Measurements from ENCODE around the gene TBL2.

The TBL2 gene

GRCh38 chr7:73567846-73568685 lies 10.3 kb downstream of the TBL2 start:
- TF ChIP-seq CTCF (IDR thresholded peaks at IDR 0.05), result no peak

GRCh38 chr7:73567140-73567539 lies 11.2 kb downstream of the TBL2 start:
- TF ChIP-seq CTCF (IDR thresholded peaks at IDR 0.05), result no peak

GRCh38 chr7:73565675-73566340 lies 12.6 kb downstream of the TBL2 start:
- TF ChIP-seq CTCF (IDR thresholded peaks at IDR 0.05), result no peak

GRCh38 chr7:73560109-73560835 lies 18.1 kb downstream of the TBL2 start:
- no peak for TF ChIP-seq CTCF (IDR thresholded peaks at IDR 0.05)

- TF ChIP-seq CTCF (IDR thresholded peaks at IDR 0.05), result no peak
Observed at GRCh38 chr7:73557397-73558257, 20.8 kb downstream of the TBL2 start, which contains the start of gene BCL7B. Gene BCL7B, minus strand, starts transcription at chr7:73557690. Its CDS starts 112 bp downstream, at chr7:73557578.

- no peak for TF ChIP-seq CTCF (IDR thresholded peaks at IDR 0.05)
Observed at GRCh38 chr7:73557108-73557396, 21.3 kb downstream of the TBL2 start.

Data from LNCAP (cell line).